T-cell (primary cell): Measurements from ENCODE around the gene NCBP1. TPM values are rescaled to one million over a fixed set of nuclear protein-coding genes. Genes with fewer than 3 reads are reported as not detected.
A peak's percentile ranks its signal among the peaks of the same experiment; 100 is the strongest.

Experiments used
- ATAC-seq, 4 experiments: fragments of 200-7000 bp in 3 of 4; fragments of 150-1000 bp in 1 of 4; cut with Tn5 transposase; replicated peaks in 1 of 4; 1 replicate in 3 of 4; 2 replicates in 1 of 4; pipeline ENCODE4 v1.10.0; 2021; ENCODE audit warnings: moderate library complexity in 3 of 4, mild to moderate bottlenecking in 2 of 4, moderate number of reproducible peaks in 1 of 4
- CTCF ChIA-PET, 2 donors: fragments of 300-600 bp; sonication (Branson Sonifier 250); formaldehyde crosslinking; loops; one replicate each; lab custom pipeline; 2022; ENCODE audit warnings: antibody characterized with exemption in 2 of 2; lab: Charles Lee
- POLR2A ChIA-PET, 2 donors: fragments of 300-600 bp; sonication (Branson Sonifier 250); formaldehyde crosslinking; loops; one replicate each; lab custom pipeline; 2022; ENCODE audit warnings: antibody characterized with exemption in 2 of 2; lab: Charles Lee
- DNase-seq, 35 experiments: peaks; one replicate each; pipeline versions ENCODE4 v3.0.0 to v3.0.0-alpha.2; 2013 to 2023
- H3K27ac ChIP-seq: one replicate; pipeline ENCODE4 v1.5.1; 2013; ENCODE audit warnings: low read length
- H3K27me3 ChIP-seq, 2 experiments: replicated peaks in 1 of 2; 1 replicate in 1 of 2; 2 replicates in 1 of 2; pipeline versions ENCODE4 v1.6.1 to v1.7.0; 2013; ENCODE audit warnings: low read length in 1 of 2, mixed read lengths in 1 of 2; ENCODE audit not compliant: control insufficient read depth in 2 of 2, insufficient read depth in 2 of 2; ENCODE audit errors: extremely low read depth in 1 of 2
- H3K36me3 ChIP-seq, 2 donors: 1 replicate in 1 of 2; 2 replicates in 1 of 2; pipeline versions ENCODE4 v1.6.1 to v1.7.0; 2013; ENCODE audit warnings: low read length in 1 of 2; ENCODE audit not compliant: control insufficient read depth in 2 of 2, insufficient read depth in 1 of 2; ENCODE audit errors: extremely low read depth in 1 of 2
- H3K4me1 ChIP-seq, 2 experiments: 1 replicate in 1 of 2; 2 replicates in 1 of 2; pipeline versions ENCODE4 v1.6.1 to v1.7.0; 2013; ENCODE audit warnings: low read length in 2 of 2, mixed read lengths in 1 of 2; ENCODE audit not compliant: insufficient read depth in 2 of 2, control insufficient read depth in 1 of 2; ENCODE audit errors: extremely low read depth in 1 of 2
- H3K4me3 ChIP-seq, 2 donors: 1 replicate in 1 of 2; 2 replicates in 1 of 2; pipeline versions ENCODE4 v1.5.1 to v1.7.0; 2013; ENCODE audit warnings: mild to moderate bottlenecking in 2 of 2, low read length in 1 of 2, moderate library complexity in 1 of 2; ENCODE audit not compliant: control insufficient read depth in 1 of 2; ENCODE audit errors: extremely low read depth in 1 of 2
- H3K9me3 ChIP-seq: 2 replicates; pipeline ENCODE4 v1.7.0; 2013
- H3K27ac Mint-ChIP-seq, 2 donors: one replicate each; pipeline ENCODE4 v1.8.0; 2020 to 2021; ENCODE audit warnings: mild to moderate bottlenecking in 2 of 2, mixed read lengths in 2 of 2
- H3K27me3 Mint-ChIP-seq, 2 donors: one replicate each; pipeline ENCODE4 v1.8.0; 2021 to 2022; ENCODE audit warnings: mixed read lengths in 2 of 2
- H3K36me3 Mint-ChIP-seq: one replicate; pipeline ENCODE4 v1.8.0; 2021; ENCODE audit warnings: mixed read lengths
- H3K4me1 Mint-ChIP-seq, 3 donors: one replicate each; pipeline ENCODE4 v1.8.0; 2020 to 2022; ENCODE audit warnings: mixed read lengths in 3 of 3, mild to moderate bottlenecking in 1 of 3
- H3K4me3 Mint-ChIP-seq, 3 donors: one replicate each; pipeline ENCODE4 v1.8.0; 2020 to 2022; ENCODE audit warnings: mild to moderate bottlenecking in 3 of 3, mixed read lengths in 3 of 3, moderate library complexity in 3 of 3
- H3K9me3 Mint-ChIP-seq, 3 donors: one replicate each; pipeline ENCODE4 v1.8.0; 2020 to 2022; ENCODE audit warnings: mixed read lengths in 3 of 3
- WGBS: methylation state at CpG from one replicate; pipeline ENCODE4 v1.1.5; 2013; ENCODE audit warnings: missing lambda C conversion rate; ENCODE audit not compliant: insufficient coverage; 5-methylcytosine and 5-hydroxymethylcytosine counted together
- total RNA-seq, 35 experiments: library from RNA in 6 of 35; stranded (reverse) in 6 of 35; fragments of 120-200 nt in 1 of 35; gene quantifications; one replicate each; pipeline versions ENCODE4 v1.2.1 to v1.2.4 and lab custom pipeline; 2013 to 2026

NCBP1 gene
- total RNA-seq, 5 donors from 2014 or later (not counting 1 experiment from before 2014, with no cell fraction given), result 31.9 to 38.7 (median 33.8) TPM

- DNase-seq, result no peak
- H3K4me3 ChIP-seq, result no peak overlapping the region
- Mint-ChIP-seq H3K4me3 (no peak overlapping the region), H3K9me3 (no peaks in the 10 kb centered on the region), H3K36me3 (peaks cover 59% of the 10 kb centered on the region), H3K4me1 (peaks cover 0 to 6% (median 2%) of the 10 kb centered on the region in 3 donors), H3K27ac (no peak overlapping the region), H3K27me3 (no peaks in the 10 kb centered on the region)
- H3K36me3 ChIP-seq, result peaks cover 3 to 94% of the 10 kb centered on the region in 2 donors
- no peaks in the 10 kb centered on the region for H3K27me3 ChIP-seq
- no peak for ATAC-seq
- POLR2A ChIA-PET, result interaction anchor here in 1 of 2 donors (0.7 kb wide), 1 partner anchor 17 kb away, joined by 3 read pairs; no protein-coding TSS in a partner anchor
- no peak overlapping the region for H3K27ac ChIP-seq
- CTCF ChIA-PET, result interaction anchor here in 1 of 2 donors (0.5 to 1.2 kb wide), 2 partner anchors 13 to 1624 kb away, joined by 4 to 6 read pairs; no protein-coding TSS in a partner anchor
- no CpG with 5 or more reads among the region's 3 CpGs for WGBS
- H3K4me1 ChIP-seq, result no peaks in the 10 kb centered on the region
- H3K9me3 ChIP-seq, result no peaks in the 10 kb centered on the region
Measured at GRCh38 chr9:97672403-97672802, 38.8 kb downstream of the NCBP1 start.

GRCh38 chr9:97673922-97674321, 40.3 kb downstream of the NCBP1 start:
- Mint-ChIP-seq H3K36me3 (peaks cover 57% of the 10 kb centered on the region), H3K27me3 (no peaks in the 10 kb centered on the region), H3K4me1 (peaks cover 0 to 8% (median 6%) of the 10 kb centered on the region in 3 donors), H3K4me3 (no peak overlapping the region), H3K27ac (peak overlapping the region; percentile 4 to 17), H3K9me3 (no peaks in the 10 kb centered on the region)
- Histone ChIP-seq H3K4me1 (no peaks in the 10 kb centered on the region), H3K9me3 (no peaks in the 10 kb centered on the region), H3K27ac (no peak overlapping the region), H3K4me3 (no peak overlapping the region), H3K27me3 (no peaks in the 10 kb centered on the region), H3K36me3 (peaks cover 3 to 89% of the 10 kb centered on the region in 2 donors)
- WGBS, result 100% methylated on average over 1 of the region's 3 CpGs
- DNase-seq (no peak), ATAC-seq (no peak)
- ChIA-PET CTCF (no interaction called here), POLR2A (interaction anchor here in 1 of 2 donors (0.8 to 1.1 kb wide), 2 partner anchors 13 to 17 kb away, joined by 3 to 4 read pairs; no protein-coding TSS in a partner anchor)

- no peak for DNase-seq
- Mint-ChIP-seq H3K27me3 (no peaks in the 10 kb centered on the region), H3K4me1 (peaks cover 0 to 19% (median 13%) of the 10 kb centered on the region in 3 donors), H3K4me3 (no peak overlapping the region), H3K9me3 (no peaks in the 10 kb centered on the region), H3K36me3 (peaks cover 48% of the 10 kb centered on the region), H3K27ac (peak overlapping the region in 1 of 2 donors; percentile 24)
- Histone ChIP-seq H3K4me1 (no peaks in the 10 kb centered on the region), H3K4me3 (no peak overlapping the region), H3K36me3 (peaks cover 4 to 86% of the 10 kb centered on the region in 2 donors), H3K9me3 (no peaks in the 10 kb centered on the region), H3K27me3 (no peaks in the 10 kb centered on the region), H3K27ac (no peak overlapping the region)
- POLR2A ChIA-PET, result interaction anchor here in 1 of 2 donors (0.7 kb wide), 1 partner anchor 15 kb away, joined by 3 read pairs; no protein-coding TSS in a partner anchor
- CTCF ChIA-PET, result no interaction called here
- ATAC-seq, result no peak
- WGBS, result 20% methylated on average over 1 of the region's 3 CpGs
Measured at GRCh38 chr9:97675655-97676054, 42.0 kb downstream of the NCBP1 start.

- WGBS, result no CpG with 5 or more reads among the region's 1 CpG
- no peak overlapping the region for H3K4me3 ChIP-seq
- H3K36me3 ChIP-seq, result peaks cover 8 to 81% of the 10 kb centered on the region in 2 donors
- Mint-ChIP-seq H3K36me3 (peaks cover 43% of the 10 kb centered on the region), H3K27me3 (no peaks in the 10 kb centered on the region), H3K27ac (peak overlapping the region; percentile 17 to 30), H3K4me1 (peaks cover 7 to 22% (median 11%) of the 10 kb centered on the region in 3 donors), H3K4me3 (no peak overlapping the region), H3K9me3 (no peaks in the 10 kb centered on the region)
- no peaks in the 10 kb centered on the region for H3K4me1 ChIP-seq
- no peak for ATAC-seq
- DNase-seq, result no peak
- CTCF ChIA-PET, result no interaction called here
- no peak overlapping the region for H3K27ac ChIP-seq
- POLR2A ChIA-PET, result interaction anchor here in 1 of 2 donors (0.8 kb wide), 1 partner anchor 49 kb away, joined by 3 read pairs; the partner anchor contains the start of genes NCBP1 and TSTD2
- H3K9me3 ChIP-seq, result no peaks in the 10 kb centered on the region
- no peaks in the 10 kb centered on the region for H3K27me3 ChIP-seq
Measured at GRCh38 chr9:97682242-97682641, 48.6 kb downstream of the NCBP1 start.

GRCh38 chr9:97688654-97689053, 55.0 kb downstream of the NCBP1 start:
- no peaks in the 10 kb centered on the region for H3K4me1 ChIP-seq
- H3K4me3 Mint-ChIP-seq, result no peak overlapping the region
- H3K36me3 Mint-ChIP-seq, result peaks cover 49% of the 10 kb centered on the region
- H3K27ac Mint-ChIP-seq, result peak overlapping the region in 1 of 2 donors; percentile 17
- H3K36me3 ChIP-seq, result peaks cover 3 to 59% of the 10 kb centered on the region in 2 donors
- no peak for ATAC-seq
- peaks cover 13 to 25% (median 20%) of the 10 kb centered on the region in 3 donors for H3K4me1 Mint-ChIP-seq
- no CpG with 5 or more reads among the region's 1 CpG for WGBS
- H3K27ac ChIP-seq, result no peak overlapping the region
- no peak overlapping the region for H3K4me3 ChIP-seq
- no peak for DNase-seq
- no peaks in the 10 kb centered on the region for H3K27me3 Mint-ChIP-seq
- H3K9me3 ChIP-seq, result no peaks in the 10 kb centered on the region
- no peaks in the 10 kb centered on the region for H3K27me3 ChIP-seq
- ChIA-PET POLR2A (no interaction called here), CTCF (no interaction called here)
- no peaks in the 10 kb centered on the region for H3K9me3 Mint-ChIP-seq

- Histone ChIP-seq H3K36me3 (peaks cover 3 to 50% of the 10 kb centered on the region in 2 donors), H3K27ac (no peak overlapping the region), H3K27me3 (no peaks in the 10 kb centered on the region), H3K9me3 (no peaks in the 10 kb centered on the region), H3K4me3 (no peak overlapping the region), H3K4me1 (peaks cover 0 to 8% of the 10 kb centered on the region in 2 experiments)
- Mint-ChIP-seq H3K36me3 (peaks cover 40% of the 10 kb centered on the region), H3K27me3 (no peaks in the 10 kb centered on the region), H3K4me1 (peaks cover 22 to 28% (median 27%) of the 10 kb centered on the region in 3 donors), H3K27ac (peak overlapping the region; percentile 28 to 39), H3K9me3 (no peaks in the 10 kb centered on the region), H3K4me3 (no peak overlapping the region)
- CTCF ChIA-PET, result interaction anchor here (0.6 to 0.8 kb wide), 2 partner anchors 21 to 32 kb away, joined by 3 to 10 read pairs; no protein-coding TSS in a partner anchor
- ATAC-seq, result no peak
- 75% methylated on average over 2 of the region's 4 CpGs for WGBS
- DNase-seq, result no peak
- POLR2A ChIA-PET, result interaction anchor here in 1 of 2 donors (0.6 kb wide), 1 partner anchor 18 kb away, joined by 3 read pairs; no protein-coding TSS in a partner anchor
Measured at GRCh38 chr9:97689401-97690180, 56.0 kb downstream of the NCBP1 start.
